ENCODE measurements around the gene ZNF776.

DNA sequence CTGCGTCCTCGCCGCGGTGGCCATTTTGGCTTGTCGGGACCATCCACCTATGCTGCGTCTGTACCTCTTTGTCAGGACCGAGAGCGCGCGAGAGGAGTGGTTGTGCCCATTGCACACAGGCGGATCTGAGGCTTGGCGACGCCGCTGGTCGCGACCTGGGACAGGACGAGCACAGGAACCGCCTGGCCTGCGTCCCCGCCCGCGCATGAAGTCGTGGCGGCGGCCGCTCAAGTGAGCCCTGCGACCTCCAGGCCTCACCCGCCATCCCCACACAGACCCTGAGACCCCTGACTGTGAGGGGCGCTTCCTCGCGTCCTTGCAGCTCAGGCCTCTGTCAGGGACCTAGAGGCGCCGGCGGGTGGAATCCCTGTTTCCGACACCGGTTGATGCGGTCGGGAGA is 39.7 kb downstream of the ZNF776 start:
- TF ChIP-seq SP1 (IDR thresholded peaks at IDR 0.05) (no peak), HDGF (IDR thresholded peaks at IDR 0.05; ENCODE audit: borderline replicate concordance) (no peak), TARDBP (IDR thresholded peaks at IDR 0.05) (no peak), FOXM1 (IDR thresholded peaks at IDR 0.05; ENCODE audit: borderline replicate concordance) (no peak), LEF1 (IDR thresholded peaks at IDR 0.05; ENCODE audit: borderline replicate concordance) (no peak), BHLHE40 (IDR thresholded peaks at IDR 0.05; ENCODE audit: borderline replicate concordance) (no peak)
